H1 (cell line): Measurements from ENCODE around the gene WSCD2. TPM values are rescaled to one million over a fixed set of nuclear protein-coding genes. Genes with fewer than 3 reads are reported as not detected.

Experiments
- CTCF ChIA-PET: fragments of 300-600 bp; sonication (Branson Sonifier 250); formaldehyde crosslinking; loops from one replicate; lab custom pipeline; 2021; ENCODE audit not compliant: partially characterized antibody; lab: Charles Lee
- POLR2A ChIA-PET: fragments of 300-600 bp; sonication (Branson Sonifier 250); formaldehyde crosslinking; loops from one replicate; lab custom pipeline; 2021; ENCODE audit warnings: inconsistent platforms; ENCODE audit not compliant: partially characterized antibody; lab: Charles Lee
- DNase-seq, 2 experiments: peaks; one replicate each; pipeline versions ENCODE4 v3.0.0 to v3.0.0-alpha.2; 2010 to 2022; ENCODE audit warnings: low spot score in 2 of 2, low read depth in 1 of 2, mixed read lengths in 1 of 2
- FAIRE-seq: peaks from 2 replicates; lab custom pipeline; 2011; peaks lifted over from hg19 to GRCh38; lab: Jason Lieb, UNC
- H2AFZ ChIP-seq: 2 replicates; pipeline ENCODE4 v1.8.1; 2012; ENCODE audit warnings: low read length, inconsistent platforms
- H2AK5ac ChIP-seq: 2 replicates; pipeline ENCODE4 v1.6.1; 2013; ENCODE audit warnings: low read depth, low read length
- H2BK120ac ChIP-seq: replicated peaks from 2 replicates; pipeline ENCODE3; 2013; ENCODE audit warnings: low read depth, low read length, inconsistent platforms
- H2BK12ac ChIP-seq: 2 replicates; pipeline ENCODE4 v1.6.1; 2013; ENCODE audit warnings: low read depth, low read length
- H2BK15ac ChIP-seq: 2 replicates; pipeline ENCODE4 v1.6.1; 2013; ENCODE audit warnings: low read length
- H2BK20ac ChIP-seq: 2 replicates; pipeline ENCODE4 v1.6.1; 2013; ENCODE audit warnings: low read length
- H2BK5ac ChIP-seq: 2 replicates; pipeline ENCODE4 v1.6.1; 2013; ENCODE audit warnings: low read depth, low read length
- H3K14ac ChIP-seq: 2 replicates; pipeline ENCODE4 v1.6.1; 2013; ENCODE audit warnings: inconsistent platforms; ENCODE audit not compliant: insufficient read length
- H3K18ac ChIP-seq: 2 replicates; pipeline ENCODE4 v1.6.1; 2013; ENCODE audit warnings: low read length; ENCODE audit errors: extremely low read depth
- H3K23ac ChIP-seq: 2 replicates; pipeline ENCODE4 v1.6.1; 2013; ENCODE audit warnings: inconsistent platforms; ENCODE audit not compliant: insufficient read length
- H3K23me2 ChIP-seq: 2 replicates; pipeline ENCODE4 v1.6.1; 2013; ENCODE audit warnings: low read depth, low read length
- H3K27ac ChIP-seq: 2 replicates; pipeline ENCODE4 v1.6.1; 2011; ENCODE audit warnings: low read depth, low read length, inconsistent platforms
- H3K27me3 ChIP-seq, 4 experiments: replicated peaks in 1 of 4; 1 replicate in 1 of 4; 2 replicates in 3 of 4; pipeline versions ENCODE4 v1.6.1 to v1.8.1; 2011 to 2013; ENCODE audit warnings: low read length in 3 of 4, mild to moderate bottlenecking in 3 of 4, inconsistent platforms in 2 of 4, mixed read lengths in 2 of 4, moderate library complexity in 1 of 4; ENCODE audit not compliant: control insufficient read depth in 3 of 4, insufficient read depth in 3 of 4; ENCODE audit errors: extremely low read depth in 1 of 4
- H3K36me3 ChIP-seq, 4 experiments: 2 replicates each; pipeline versions ENCODE4 v1.6.1 to v1.8.1; 2011 to 2013; ENCODE audit warnings: mild to moderate bottlenecking in 4 of 4, low read length in 3 of 4, moderate library complexity in 2 of 4, control low read depth in 1 of 4, inconsistent platforms in 1 of 4; ENCODE audit not compliant: insufficient read depth in 4 of 4, control insufficient read depth in 2 of 4
- H3K4ac ChIP-seq: replicated peaks from 2 replicates; pipeline ENCODE3; 2013; ENCODE audit warnings: low read length, low read depth, mixed read lengths, inconsistent platforms; ENCODE audit not compliant: insufficient read length
- H3K4me1 ChIP-seq, 4 experiments: replicated peaks in 1 of 4; 1 replicate in 1 of 4; 2 replicates in 3 of 4; pipeline versions ENCODE4 v1.6.1 to v1.8.1; 2011 to 2013; ENCODE audit warnings: low read length in 3 of 4, inconsistent platforms in 2 of 4, mixed read lengths in 1 of 4; ENCODE audit not compliant: insufficient read depth in 4 of 4, control insufficient read depth in 3 of 4
- H3K4me2 ChIP-seq, 2 experiments: 2 replicates each; pipeline versions ENCODE4 v1.6.1 to v1.8.1; 2011 to 2013; ENCODE audit warnings: low read depth in 2 of 2, low read length in 2 of 2, control low read depth in 1 of 2, inconsistent platforms in 1 of 2, mild to moderate bottlenecking in 1 of 2; ENCODE audit not compliant: insufficient read depth in 1 of 2
- H3K4me3 ChIP-seq, 4 experiments: fragments of 200-600, 300-600 bp in 1 of 4; sonication (generic), shearing (Covaris generic), sonication (Bioruptor Twin) in 1 of 4; 2 replicates each; pipeline versions ENCODE4 v1.5.1 to v1.8.1; 2011 to 2016; ENCODE audit warnings: low read length in 4 of 4, low read depth in 3 of 4, control low read depth in 2 of 4, inconsistent platforms in 2 of 4, mild to moderate bottlenecking in 2 of 4, mixed read lengths in 1 of 4, moderate library complexity in 1 of 4; ENCODE audit not compliant: insufficient read depth in 2 of 4; ENCODE audit errors: extremely low read depth in 1 of 4
- H3K56ac ChIP-seq: replicated peaks from 2 replicates; pipeline ENCODE3; 2013; ENCODE audit warnings: low read depth, mild to moderate bottlenecking, mixed read lengths, low read length, inconsistent platforms; ENCODE audit not compliant: insufficient read length
- H3K79me1 ChIP-seq: 2 replicates; pipeline ENCODE4 v1.6.1; 2013; ENCODE audit warnings: low read depth, low read length, control low read depth
- H3K79me2 ChIP-seq, 2 experiments: 2 replicates each; pipeline versions ENCODE4 v1.6.1 to v1.8.1; 2012 to 2013; ENCODE audit warnings: low read length in 2 of 2, mild to moderate bottlenecking in 2 of 2, inconsistent platforms in 1 of 2; ENCODE audit not compliant: insufficient read depth in 2 of 2, control insufficient read depth in 1 of 2
- H3K9ac ChIP-seq, 4 experiments: replicated peaks in 1 of 4; 1 replicate in 1 of 4; 2 replicates in 3 of 4; pipeline versions ENCODE4 v1.6.1 to v1.8.1; 2011 to 2013; ENCODE audit warnings: low read depth in 3 of 4, low read length in 3 of 4, control low read depth in 2 of 4, mild to moderate bottlenecking in 2 of 4, moderate library complexity in 2 of 4, inconsistent platforms in 1 of 4; ENCODE audit errors: extremely low read depth in 1 of 4
- H3K9me3 ChIP-seq, 2 experiments: 2 replicates each; pipeline versions ENCODE4 v1.6.1 to v1.8.1; 2012 to 2013; ENCODE audit warnings: mild to moderate bottlenecking in 2 of 2, moderate library complexity in 2 of 2, control low read depth in 1 of 2, inconsistent platforms in 1 of 2, low read depth in 1 of 2, low read length in 1 of 2, mixed read lengths in 1 of 2; ENCODE audit not compliant: insufficient read depth in 2 of 2
- H4K20me1 ChIP-seq, 2 experiments: replicated peaks in 1 of 2; 2 replicates each; pipeline versions ENCODE3 to v1.8.1; 2011 to 2013; ENCODE audit warnings: inconsistent platforms in 2 of 2, low read length in 2 of 2, mild to moderate bottlenecking in 1 of 2; ENCODE audit not compliant: insufficient read depth in 2 of 2, control insufficient read depth in 1 of 2
- H4K5ac ChIP-seq: 2 replicates; pipeline ENCODE4 v1.6.1; 2013; ENCODE audit warnings: low read length, low read depth, mixed read lengths, inconsistent platforms; ENCODE audit not compliant: insufficient read length
- H4K8ac ChIP-seq: 2 replicates; pipeline ENCODE4 v1.8.0; 2013; ENCODE audit warnings: mild to moderate bottlenecking, moderate library complexity, low read length, inconsistent platforms; ENCODE audit not compliant: insufficient read depth; ENCODE audit errors: extremely low read depth
- H4K91ac ChIP-seq: replicated peaks from 2 replicates; pipeline ENCODE3; 2013; ENCODE audit warnings: low read length, mixed read lengths, inconsistent platforms; ENCODE audit not compliant: insufficient read length
- ATF2 ChIP-seq: IDR thresholded peaks from 2 replicates; pipeline ENCODE4 v1.6.1; 2012; ENCODE audit warnings: low read length, inconsistent platforms
- EGR1 ChIP-seq: IDR thresholded peaks from 2 replicates; pipeline ENCODE4 v1.6.1; 2011; ENCODE audit warnings: low read depth, low read length, borderline replicate concordance
- JUN ChIP-seq: IDR thresholded peaks from 2 replicates; pipeline ENCODE4 v1.6.1; 2011; ENCODE audit warnings: low read depth, mild to moderate bottlenecking, improper control_type of control experiment, low read length
- PHF8 ChIP-seq: fragments of 200-600 bp; sonication (generic); conservative IDR thresholded peaks from 2 replicates; pipeline ENCODE4 v1.7.1; 2012; ENCODE audit warnings: low read depth, mild to moderate bottlenecking, inconsistent platforms, low read length, moderate library complexity
- TAF7 ChIP-seq: optimal IDR thresholded peaks from 2 replicates; pipeline ENCODE3; 2011; ENCODE audit warnings: low read depth, mild to moderate bottlenecking, inconsistent platforms, low read length, moderate library complexity, borderline replicate concordance
- TCF12 ChIP-seq: IDR thresholded peaks from 2 replicates; pipeline ENCODE4 v1.6.1; 2011; ENCODE audit warnings: low read depth, mild to moderate bottlenecking, low read length
- TEAD4 ChIP-seq: IDR thresholded peaks from 2 replicates; pipeline ENCODE4 v1.6.1; 2012; ENCODE audit warnings: low read depth, low read length, inconsistent platforms, mixed read lengths
- WGBS, 2 experiments: shearing (Covaris generic) in 1 of 2; methylation state at CpG; one replicate each; pipeline versions ENCODE4 v1.1.6 to v1.1.7; 2013 to 2015; ENCODE audit warnings: low lambda C conversion rate in 2 of 2, mixed read lengths in 2 of 2, inconsistent platforms in 1 of 2, low coverage in 1 of 2, missing lambda C conversion rate in 1 of 2; ENCODE audit not compliant: insufficient replicate concordance in 2 of 2, insufficient coverage in 1 of 2, insufficient read length in 1 of 2; ENCODE audit errors: extremely low coverage in 1 of 2, missing lambda C conversion rate in 1 of 2; 5-methylcytosine and 5-hydroxymethylcytosine counted together
- polyA plus RNA-seq, 7 experiments: library from polyadenylated mRNA; depleted of rRNA in 3 of 7; stranded (reverse) in 5 of 7; unstranded in 2 of 7; fragments of >200 nt in 5 of 7; fragments of 200-250 nt in 2 of 7; gene quantifications; 1 replicate in 5 of 7; 2 replicates in 1 of 7; 4 replicates in 1 of 7; pipeline versions ENCODE4 v1.2.1 to v1.2.3, GENCODE V29; 2011 to 2013; ENCODE audit warnings: missing spikeins in 2 of 7, mixed read lengths in 2 of 7
- total RNA-seq: library from RNA; stranded (reverse); fragmentation: NEBNext Ultra II Directional; extraction: Animal tissue kit (Norgen Biotek cat#: 25700); gene quantifications from 2 replicates; pipeline ENCODE4 v1.2.1, GENCODE V29; 2021

The WSCD2 gene
- total and polyA plus RNA-seq, 2 of the 8 experiments (the other 6 are each of a cell fraction or from before 2014, with no cell fraction given) = 1.3 to 2.2 TPM

DNA sequence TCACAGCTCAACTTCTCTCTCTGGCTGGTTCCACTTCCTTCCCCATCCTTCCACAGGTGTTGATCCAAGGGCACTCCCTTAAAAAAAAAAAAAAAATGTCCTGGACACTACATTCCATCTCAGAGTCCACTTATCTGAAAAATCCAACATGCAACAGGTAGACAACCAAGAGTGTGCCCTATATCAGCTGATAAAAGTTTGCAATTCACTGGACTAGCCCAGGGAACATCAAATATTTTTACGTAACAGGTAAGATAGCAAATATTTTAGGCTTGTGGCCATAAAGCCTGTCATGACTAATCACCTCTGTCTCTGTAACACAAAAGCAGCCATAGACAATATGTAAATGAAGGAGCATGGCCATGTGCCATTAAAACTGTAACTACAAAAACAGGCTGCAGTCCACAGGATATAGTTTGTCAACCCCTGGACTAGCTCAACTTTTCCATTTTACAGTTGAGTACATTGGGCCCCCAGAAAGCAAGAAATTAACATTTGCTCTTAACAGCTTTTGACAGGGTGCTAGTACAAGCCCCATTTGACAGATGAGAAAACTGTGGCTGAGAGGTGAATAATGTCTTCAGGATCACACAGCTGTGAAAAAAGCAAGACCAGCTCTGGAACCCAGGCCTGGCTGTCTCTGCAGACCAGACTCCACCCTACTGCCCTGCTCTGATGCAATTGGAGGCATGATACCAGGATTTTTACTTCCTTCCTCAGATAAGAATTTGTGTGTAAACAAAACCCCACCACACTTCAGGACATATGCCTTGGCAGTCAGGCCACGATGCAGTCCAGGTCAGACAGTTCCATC is 141.2 kb downstream of the WSCD2 start:
- 82% methylated on average over 2 of the region's 2 CpGs; no CpG with 5 or more reads in 1 of the 2 experiments for WGBS, 2 experiments
- POLR2A ChIA-PET = no interaction called here
- H3K36me3 ChIP-seq = no peaks in the 10 kb centered on the region
- TF ChIP-seq TAF7 = no peak
- TF ChIP-seq TEAD4 = no peak
- no peak for TF ChIP-seq JUN
- no peak for TF ChIP-seq ATF2
- TF ChIP-seq PHF8 = no peak
- no peak for TF ChIP-seq TCF12
- no peak for TF ChIP-seq EGR1

More for the DNA sequence above, 141.2 kb downstream of the WSCD2 start:
- FAIRE-seq (no peak), DNase-seq (no peak)
- Histone ChIP-seq H3K56ac (no peak overlapping the region), H3K79me2 (no peaks in the 10 kb centered on the region; a peak in 1 of 4 replicates), H2BK5ac (no peak overlapping the region), H4K5ac (no peak overlapping the region), H4K20me1 (no peaks in the 10 kb centered on the region), H3K4me3 (no peak overlapping the region), H2AK5ac (no peak overlapping the region), H3K18ac (no peak overlapping the region), H3K27me3 (no peaks in the 10 kb centered on the region), H2BK120ac (no peak overlapping the region), H2BK12ac (no peak overlapping the region), H3K4me2 (no peak overlapping the region), H3K23ac (no peak overlapping the region), H2BK20ac (no peak overlapping the region), H2BK15ac (no peak overlapping the region), H3K4ac (no peak overlapping the region), H3K14ac (no peak overlapping the region), H3K4me1 (no peaks in the 10 kb centered on the region), H3K79me1 (no peaks in the 10 kb centered on the region), H3K23me2 (no peaks in the 10 kb centered on the region; the same call in 1 of the 2 replicates), H3K9me3 (no peaks in the 10 kb centered on the region; a peak in 1 of 4 replicates), H3K9ac (no peak overlapping the region), H3K27ac (no peak overlapping the region), H4K8ac (no peak overlapping the region), H4K91ac (no peak overlapping the region), H2AFZ (no peak overlapping the region)
- CTCF ChIA-PET = interaction anchor here (1.0 to 2.5 kb wide), 6 partner anchors 20 to 278 kb away, joined by 3 to 8 read pairs (median 4); no protein-coding TSS in a partner anchor
